Panc1 (cell line): ENCODE measurements around the gene MAGI2. TPM values are rescaled to one million over a fixed set of nuclear protein-coding genes. Genes with fewer than 3 reads are reported as not detected.

ENCODE experiments used
- ATAC-seq: fragments of 200-7000 bp; cut with Tn5 transposase; 2 replicates; pipeline ENCODE4 v1.9.1; 2020; ENCODE audit warnings: mild to moderate bottlenecking, moderate library complexity
- BruUV-seq: library from RNA; stranded (reverse); fragments of 400-500 nt; replicated peaks from 2 replicates; lab custom pipeline; 2021; lab: Mats Ljungman, UMichigan
- CTCF ChIA-PET: fragments of 300-600 bp; sonication (Branson Sonifier 250); formaldehyde crosslinking; loops from one replicate; lab custom pipeline; 2022; ENCODE audit warnings: antibody characterized with exemption; lab: Charles Lee
- POLR2A ChIA-PET: fragments of 300-600 bp; sonication (Branson Sonifier 250); formaldehyde crosslinking; loops from one replicate; lab custom pipeline; 2022; ENCODE audit warnings: antibody characterized with exemption; lab: Charles Lee
- DNase-seq: peaks from one replicate; pipeline ENCODE4 v3.0.0-alpha.2; 2010; ENCODE audit warnings: low read depth, low spot score
- H3K27ac ChIP-seq: 2 replicates; pipeline ENCODE4 v1.5.1; 2011; ENCODE audit warnings: mild to moderate bottlenecking, low read length, inconsistent platforms
- H3K27me3 ChIP-seq: fragments of 200-500 bp; sonication (Bioruptor generic); 2 replicates; pipeline ENCODE4 v1.6.0; 2014; ENCODE audit warnings: low read length, inconsistent platforms; ENCODE audit not compliant: control insufficient read depth, insufficient read depth
- H3K36me3 ChIP-seq: fragments of 200-500 bp; sonication (Bioruptor generic); 2 replicates; pipeline ENCODE4 v1.5.1; 2014; ENCODE audit warnings: inconsistent platforms, mild to moderate bottlenecking, low read length, moderate library complexity; ENCODE audit not compliant: control insufficient read depth, insufficient read depth
- H3K4me1 ChIP-seq: 2 replicates; pipeline ENCODE4 v1.5.1; 2011; ENCODE audit warnings: inconsistent platforms, mild to moderate bottlenecking, low read length, moderate library complexity; ENCODE audit not compliant: control insufficient read depth, insufficient read depth
- H3K4me3 ChIP-seq, 2 experiments: 2 replicates each; pipeline ENCODE4 v1.5.1; 2011 to 2012; ENCODE audit warnings: low read depth in 2 of 2, low read length in 2 of 2, mild to moderate bottlenecking in 2 of 2, inconsistent platforms in 1 of 2, moderate library complexity in 1 of 2
- H3K9me3 ChIP-seq: fragments of 200-500 bp; sonication (Bioruptor generic); 2 replicates; pipeline ENCODE4 v1.5.1; 2014; ENCODE audit warnings: low read depth, mild to moderate bottlenecking, inconsistent platforms, low read length, moderate library complexity; ENCODE audit not compliant: control insufficient read depth, insufficient read depth
- CTCF ChIP-seq: fragments of 450-650 bp; IDR thresholded peaks from 2 replicates; pipeline ENCODE4 v1.5.1; 2017; ENCODE audit warnings: mild to moderate bottlenecking
- POLR2AphosphoS5 ChIP-seq: IDR thresholded peaks from 2 replicates; pipeline ENCODE4 v1.6.1; 2012; ENCODE audit warnings: mild to moderate bottlenecking, low read depth, low read length, moderate library complexity
- REST ChIP-seq, 2 experiments: IDR thresholded peaks; 2 replicates each; pipeline ENCODE4 v1.6.1; 2011 to 2012; ENCODE audit warnings: low read depth in 2 of 2, control low read depth in 1 of 2, low read length in 1 of 2, mild to moderate bottlenecking in 1 of 2, moderate library complexity in 1 of 2; ENCODE audit not compliant: insufficient read depth in 1 of 2
- SIN3A ChIP-seq: IDR thresholded peaks from 2 replicates; pipeline ENCODE4 v1.6.1; 2012; ENCODE audit warnings: low read depth, mild to moderate bottlenecking, low read length, moderate library complexity, borderline replicate concordance; ENCODE audit not compliant: insufficient read depth
- TCF7L2 ChIP-seq: IDR thresholded peaks from 2 replicates; pipeline ENCODE4 v1.6.1; 2011; ENCODE audit warnings: mild to moderate bottlenecking, low read depth, low read length, inconsistent platforms
- in situ Hi-C: cut with HindIII; loops from 2 replicates; pipeline ENCODE4 v1.10.0; 2016; ENCODE audit warnings: low sequenced_read_pairs, low pct_unique_long_range_greater_than_20kb
- intact Hi-C: fragments of 100-400 bp; cut with micrococcal nuclease; formaldehyde crosslinking; loops from one replicate; pipeline ENCODE4 v1.10.0; 2022; ENCODE audit not compliant: unreplicated experiment
- total RNA-seq: library from RNA; stranded (reverse); gene quantifications from one replicate; pipeline ENCODE4 v1.2.1, GENCODE V29; 2021; ENCODE audit not compliant: unreplicated experiment

The MAGI2 gene
- total RNA-seq, 1 experiment from 2014 or later: 5.4 TPM

GRCh38 chr7:78022165-78022564 is 1431.3 kb downstream of the MAGI2 start:
- TF ChIP-seq REST (IDR thresholded peaks at IDR 0.05; ENCODE audit: insufficient read depth in 1 of 2, low read depth in 2 of 2, low read length in 1 of 2): no peak
- TF ChIP-seq POLR2AphosphoS5: no peak
- no peak for TF ChIP-seq TCF7L2
- no peak for TF ChIP-seq CTCF
- TF ChIP-seq SIN3A: no peak
- in situ Hi-C loops: no loop called here
- Histone ChIP-seq H3K27ac (no peak overlapping the region), H3K9me3 (no peaks in the 10 kb centered on the region), H3K4me3 (no peak overlapping the region), H3K27me3 (peaks cover 34% of the 10 kb centered on the region), H3K36me3 (no peaks in the 10 kb centered on the region), H3K4me1 (peaks cover 13% of the 10 kb centered on the region)
- CTCF ChIA-PET: no interaction called here
- BruUV-seq: no TSS peak
- DNase-seq (no peak), ATAC-seq (no peak)
- intact Hi-C loops: loop anchor here (5.0 to 10.0 kb wide), 3 partner anchors 205 to 1153 kb away; no protein-coding TSS in a partner anchor
- POLR2A ChIA-PET: no interaction called here

- Histone ChIP-seq H3K4me3 (no peak overlapping the region), H3K36me3 (no peaks in the 10 kb centered on the region), H3K4me1 (peaks cover 13% of the 10 kb centered on the region), H3K9me3 (no peaks in the 10 kb centered on the region), H3K27ac (no peak overlapping the region), H3K27me3 (peaks cover 34% of the 10 kb centered on the region)
- intact Hi-C loops (loop anchor here (5.0 to 10.0 kb wide), 3 partner anchors 206 to 1154 kb away; no protein-coding TSS in a partner anchor), in situ Hi-C loops (no loop called here)
- ATAC-seq (no peak), DNase-seq (no peak)
- no TSS peak for BruUV-seq
- ChIA-PET CTCF (interaction anchor here (0.7 kb wide), 2 partner anchors 40 to 1601 kb away, joined by 3 read pairs; no protein-coding TSS in a partner anchor), POLR2A (interaction anchor here (0.7 kb wide), 1 partner anchor 66 kb away, joined by 3 read pairs; no protein-coding TSS in a partner anchor)
- peak; percentile 57 for TF ChIP-seq CTCF
- no peak for TF ChIP-seq SIN3A
These were observed 1432.6 kb downstream of the MAGI2 start for GRCh38 chr7:78020874-78021249.
